HG03175 (cell line): ENCODE measurements around the gene KCNK5.

Experiments used
- ATAC-seq: cut with Tn5 transposase; IDR thresholded peaks from one replicate; pipeline ENCODE4 v1.9.1; 2021; ENCODE audit warnings: mild to moderate bottlenecking, moderate library complexity; ENCODE audit not compliant: unreplicated experiment

The KCNK5 gene

GRCh38 chr6:39178235-39178634 is 51.0 kb downstream of the KCNK5 start:
- no peak for ATAC-seq

GRCh38 chr6:39177130-39177529 is 52.1 kb downstream of the KCNK5 start:
- no peak for ATAC-seq

- no peak for ATAC-seq
Measured at GRCh38 chr6:39173270-39173669, 56.0 kb downstream of the KCNK5 start.

- no peak for ATAC-seq
Measured at GRCh38 chr6:39172377-39172757, 56.9 kb downstream of the KCNK5 start.

- no peak for ATAC-seq
Measured at GRCh38 chr6:39171489-39172376, 57.5 kb downstream of the KCNK5 start.

- ATAC-seq = no peak
Measured at GRCh38 chr6:39170860-39171259, 58.4 kb downstream of the KCNK5 start.

- ATAC-seq = no peak
Measured at GRCh38 chr6:39170389-39170788, 58.9 kb downstream of the KCNK5 start.

- no peak for ATAC-seq
Measured at GRCh38 chr6:39169448-39170344, 59.6 kb downstream of the KCNK5 start.

GRCh38 chr6:39167866-39168625 is 61.2 kb downstream of the KCNK5 start:
- no peak for ATAC-seq

- ATAC-seq = no peak
Measured at GRCh38 chr6:39167321-39167720, 62.0 kb downstream of the KCNK5 start.

GRCh38 chr6:39166912-39167290 is 62.4 kb downstream of the KCNK5 start:
- ATAC-seq = no peak

GRCh38 chr6:39166189-39166911 is 62.9 kb downstream of the KCNK5 start:
- ATAC-seq = no peak

- no peak for ATAC-seq
Measured at GRCh38 chr6:39157511-39157910, 71.8 kb downstream of the KCNK5 start.

- ATAC-seq = no peak
Measured at GRCh38 chr6:39156801-39157200, 72.5 kb downstream of the KCNK5 start.

- no peak for ATAC-seq
Measured at GRCh38 chr6:39154705-39155104, 74.6 kb downstream of the KCNK5 start.

GRCh38 chr6:39153766-39154397 is 75.4 kb downstream of the KCNK5 start:
- no peak for ATAC-seq

- no peak for ATAC-seq
Measured at GRCh38 chr6:39152262-39152661, 77.0 kb downstream of the KCNK5 start.

GRCh38 chr6:39151211-39151610 is 78.1 kb downstream of the KCNK5 start:
- no peak for ATAC-seq

- ATAC-seq = no peak
Measured at GRCh38 chr6:39144481-39145173, 84.6 kb downstream of the KCNK5 start.
